HG03066 (cell line): Measurements from ENCODE around the gene RNGTT.
"Not testable (repeated sequence)": the region's sequence is repeated elsewhere in the genome, so short reads cannot be mapped to it uniquely, and the experiment has no call there.

Experiments
- ATAC-seq: cut with Tn5 transposase; IDR thresholded peaks from one replicate; pipeline ENCODE4 v1.9.1; 2021; ENCODE audit warnings: low read depth; ENCODE audit not compliant: unreplicated experiment

Gene RNGTT

GRCh38 chr6:88914895-88915598 is 48.4 kb downstream of the RNGTT start:
- ATAC-seq, result no peak

DNA sequence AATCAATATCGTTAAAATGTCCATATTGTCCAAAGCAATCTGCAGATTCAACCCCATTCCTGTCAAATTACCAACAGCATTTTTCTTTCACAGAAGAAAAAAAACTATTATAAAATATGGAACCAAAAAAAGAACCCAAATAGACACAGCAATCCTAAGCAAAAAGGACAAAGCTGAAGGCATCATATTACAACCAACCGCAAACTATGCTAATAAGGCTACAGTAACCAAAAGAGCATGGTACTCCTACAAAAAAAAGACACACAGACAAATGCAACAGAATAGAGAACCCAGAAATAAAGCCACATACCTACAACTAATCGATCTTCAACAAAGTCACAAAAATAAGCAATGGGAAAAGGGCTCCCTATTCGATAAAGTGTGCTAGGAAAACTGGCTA is 49.2 kb downstream of the RNGTT start:
- ATAC-seq, result no peak

DNA sequence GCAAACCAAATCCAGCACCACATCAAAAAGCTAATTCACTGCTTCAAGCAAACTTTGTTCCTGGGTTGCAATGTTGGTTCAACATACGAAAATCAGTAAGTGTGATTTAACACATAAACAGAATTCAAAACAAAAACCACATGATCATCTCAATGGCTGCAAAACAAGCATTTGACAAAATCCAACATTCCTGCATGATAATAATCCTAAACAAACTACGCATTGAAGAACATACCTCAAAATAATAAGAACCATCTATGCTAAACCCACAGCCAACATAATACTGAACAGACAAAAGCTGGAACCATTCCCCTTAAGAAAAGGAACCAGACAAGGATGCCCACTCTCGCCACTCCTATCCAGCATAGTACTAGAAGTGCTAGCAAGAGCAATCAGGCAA is 49.9 kb downstream of the RNGTT start:
- ATAC-seq, result no peak

DNA sequence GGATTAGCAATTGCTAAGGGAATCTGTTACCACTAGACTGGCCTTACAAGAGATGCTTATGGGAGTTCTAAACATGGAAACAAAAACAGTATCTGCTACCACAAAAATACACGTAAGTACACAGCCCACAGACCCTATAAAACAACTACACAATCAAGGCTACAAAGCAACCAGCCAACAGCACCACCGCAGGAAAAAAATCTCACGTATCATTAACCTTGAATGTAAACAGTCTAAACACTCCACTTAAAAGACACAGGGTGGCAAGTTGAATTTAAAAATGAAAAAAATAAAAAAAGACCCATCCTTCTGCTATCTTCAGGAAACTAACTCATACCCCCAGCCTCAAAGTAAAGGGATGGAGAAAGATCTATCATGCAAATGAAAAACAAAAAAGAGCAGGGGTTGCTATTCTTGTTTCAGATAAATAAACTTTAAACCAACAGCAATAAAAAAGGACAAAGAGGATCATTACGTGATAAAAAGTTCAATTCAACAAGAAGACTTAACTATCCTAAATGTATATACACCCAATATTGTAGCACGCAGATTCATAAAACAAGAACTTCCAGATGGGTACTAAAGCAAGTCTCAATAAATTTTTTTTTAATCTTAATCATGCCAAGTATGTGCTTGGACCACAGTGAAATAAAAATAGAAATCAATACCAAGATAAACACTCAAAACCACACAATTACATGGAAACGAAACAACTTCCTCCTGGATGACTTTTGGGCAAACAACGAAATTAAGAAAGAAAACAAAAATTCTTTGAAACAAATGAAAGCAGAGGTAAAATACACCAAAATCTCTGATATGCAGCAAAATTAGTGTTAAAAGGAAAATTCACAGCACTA is 52.3 kb downstream of the RNGTT start:
- ATAC-seq, result no peak

- no peak for ATAC-seq
Measured at GRCh38 chr6:88908598-88909548, 54.5 kb downstream of the RNGTT start.

DNA sequence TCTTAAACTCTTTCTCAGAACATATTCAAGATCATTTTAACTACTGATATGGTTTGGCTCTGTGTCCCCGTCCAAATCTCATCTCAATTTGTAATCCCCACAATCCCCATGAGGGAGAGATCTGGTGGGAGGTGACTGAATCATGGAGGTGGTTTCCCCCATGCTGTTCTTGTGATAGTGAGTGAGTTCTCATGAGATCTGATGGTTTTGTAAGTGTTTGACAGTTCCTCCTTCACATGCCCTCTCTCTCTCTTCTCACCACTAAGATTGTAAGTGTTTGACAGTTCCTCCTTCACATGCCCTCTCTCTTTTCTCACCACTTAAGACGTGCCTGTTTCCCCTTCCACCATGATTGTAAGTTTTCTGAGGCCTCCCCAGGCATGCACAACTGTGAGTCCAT is 56.3 kb downstream of the RNGTT start:
- ATAC-seq, result not testable (repeated sequence)

DNA sequence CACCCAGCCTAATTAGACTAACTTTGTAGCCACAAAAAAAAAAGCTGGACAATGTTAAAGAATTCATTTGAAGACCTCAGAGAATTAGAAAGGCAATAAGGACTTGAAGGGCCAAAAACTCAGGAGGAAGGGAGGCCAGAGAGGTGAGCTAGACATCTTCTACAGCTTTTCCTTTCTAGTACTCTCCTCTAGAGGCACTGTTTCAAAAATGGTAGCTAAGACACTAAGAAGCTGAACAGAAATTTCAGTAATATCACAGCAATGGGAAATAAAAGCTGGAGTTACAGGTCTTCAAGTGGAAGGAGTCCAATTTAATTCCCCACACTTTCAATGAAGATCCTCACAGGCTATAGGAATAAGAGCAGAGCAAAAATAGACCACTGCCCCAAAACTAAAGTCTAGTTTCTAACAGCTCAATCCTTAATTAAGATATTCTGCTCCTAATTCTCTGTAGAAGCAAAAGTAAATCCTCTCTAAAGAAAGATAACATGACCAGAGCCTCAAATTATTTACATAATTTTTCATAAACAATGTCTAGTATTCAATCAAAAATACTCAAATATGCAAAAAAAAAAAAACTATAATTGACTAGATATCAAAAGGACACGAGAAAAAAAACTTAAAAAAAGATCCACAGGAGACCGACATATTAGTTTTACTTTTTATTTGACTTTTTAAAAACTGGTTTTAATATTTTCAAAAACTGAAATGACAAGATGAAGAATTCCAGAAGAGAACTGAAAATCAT is 63.7 kb downstream of the RNGTT start:
- no peak for ATAC-seq

DNA sequence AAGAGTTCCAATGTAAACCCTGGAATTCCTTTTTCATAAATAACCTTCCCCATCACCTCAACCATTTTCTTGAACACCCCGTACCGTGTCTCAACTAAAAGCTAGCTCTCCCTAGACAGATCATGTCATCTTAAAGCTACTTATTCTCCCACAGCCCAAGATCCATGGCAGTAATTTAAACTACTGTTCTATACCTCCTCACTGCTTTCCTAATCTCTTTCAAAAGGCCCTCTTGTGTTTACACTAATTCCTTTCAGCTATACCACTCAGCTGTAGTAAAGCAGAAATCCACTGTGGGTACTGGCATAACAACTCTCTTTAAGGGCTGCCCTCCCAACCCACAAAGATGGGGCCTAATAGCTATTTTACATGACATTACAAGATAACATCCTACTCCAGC is 67.5 kb downstream of the RNGTT start:
- no peak for ATAC-seq

DNA sequence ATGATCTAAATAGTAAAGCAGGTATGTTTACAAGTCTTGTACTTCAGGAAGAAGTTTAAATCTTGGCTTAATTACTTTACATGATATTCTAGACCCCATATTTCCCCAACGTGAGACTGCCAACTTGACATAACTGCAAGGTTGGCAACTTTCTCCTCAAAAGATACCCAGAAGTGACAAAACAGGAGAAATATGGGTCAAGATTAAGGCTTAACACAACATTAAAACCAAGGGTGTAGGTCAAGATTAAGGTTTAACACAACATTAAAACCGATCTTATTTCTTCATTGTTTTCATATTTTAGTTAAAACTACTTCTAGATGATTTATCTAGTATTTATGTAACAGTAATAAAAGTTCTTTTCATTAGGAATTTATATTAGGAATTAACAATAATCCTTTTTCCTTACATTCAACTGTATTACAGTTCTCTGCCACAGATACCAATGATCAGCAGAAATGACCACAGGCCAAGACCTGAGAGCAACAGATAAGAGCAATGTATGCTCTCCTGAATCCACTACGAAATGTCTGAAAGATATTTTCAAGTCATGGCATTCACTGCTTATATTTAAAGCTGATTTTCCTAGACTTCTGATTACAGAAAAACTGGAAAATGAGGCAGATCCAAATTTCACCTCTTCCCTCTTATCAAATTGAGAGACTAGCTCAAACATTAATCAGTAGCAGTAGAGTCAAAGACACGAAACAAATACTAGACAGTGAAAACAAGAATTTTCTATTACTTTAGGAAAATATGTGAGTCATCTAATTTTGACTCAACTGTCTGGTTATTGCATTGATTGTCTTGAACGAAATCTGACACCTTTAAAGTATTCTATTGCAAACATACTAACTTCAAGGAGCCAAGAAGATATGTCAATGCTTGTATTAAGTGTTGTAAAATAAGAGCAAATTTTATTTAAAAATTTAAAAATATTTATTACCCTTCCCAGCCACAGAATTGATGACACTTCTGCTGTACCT is 72.3 kb downstream of the RNGTT start:
- no peak for ATAC-seq

DNA sequence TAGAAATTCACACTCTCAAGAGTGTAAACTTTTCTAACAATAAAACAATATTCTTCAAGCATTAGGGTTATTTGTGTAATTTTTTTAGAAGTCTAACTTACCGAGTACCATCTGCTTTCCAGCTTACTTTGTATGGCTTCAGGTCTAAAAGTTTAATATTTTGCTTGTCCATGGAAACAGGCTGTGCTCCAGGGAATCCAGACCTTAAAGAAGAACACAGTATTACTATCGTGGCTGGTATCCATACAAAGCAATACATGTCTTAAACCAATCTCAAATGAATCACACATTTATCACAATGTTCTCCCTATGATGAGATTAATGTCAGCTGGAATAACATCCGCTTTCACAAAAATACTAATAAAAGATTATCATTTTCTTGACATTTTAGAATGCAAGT is 73.0 kb downstream of the RNGTT start:
- no peak for ATAC-seq

- no peak for ATAC-seq
Measured at GRCh38 chr6:88884361-88884760, 79.1 kb downstream of the RNGTT start.

DNA sequence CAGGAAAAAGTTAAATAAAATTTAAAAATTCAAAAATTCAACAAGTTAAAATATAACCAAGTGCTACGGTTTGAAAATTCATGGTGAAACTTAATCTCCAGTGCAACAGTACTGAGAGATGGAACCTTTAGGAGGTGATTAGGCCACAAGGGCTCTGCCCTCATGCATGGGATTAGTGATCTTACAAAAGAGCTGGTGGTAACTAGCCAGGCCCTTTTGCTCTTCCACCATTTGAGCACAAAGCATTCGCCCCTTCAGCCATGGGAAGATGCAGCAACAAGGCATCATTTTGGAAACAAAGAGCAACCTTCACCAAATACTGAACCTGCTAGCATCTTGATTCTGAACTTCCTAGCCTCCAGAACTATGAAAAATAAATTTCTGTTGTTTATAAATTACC is 80.9 kb downstream of the RNGTT start:
- ATAC-seq, result no peak

GRCh38 chr6:88881451-88881850 is 82.0 kb downstream of the RNGTT start:
- no peak for ATAC-seq

GRCh38 chr6:88880021-88880420 is 83.4 kb downstream of the RNGTT start:
- ATAC-seq, result no peak

DNA sequence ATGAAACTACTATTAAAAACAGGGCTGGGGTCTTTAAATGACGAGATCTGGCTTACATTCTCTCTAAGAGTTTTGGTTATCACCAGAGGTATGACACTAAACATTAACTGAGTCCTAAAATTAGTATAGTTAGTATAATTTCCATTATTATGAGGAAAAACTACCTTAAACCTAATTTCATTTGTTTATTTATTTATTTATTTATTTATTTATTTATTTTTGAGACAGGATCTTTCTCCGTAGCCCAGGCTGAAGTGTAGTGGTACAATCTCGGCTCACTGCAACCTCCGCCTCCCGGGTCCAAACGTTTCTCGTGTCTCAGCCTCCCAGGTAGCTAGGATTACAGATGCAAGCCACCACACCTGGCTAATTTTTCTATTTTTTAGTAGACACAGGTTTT is 85.5 kb downstream of the RNGTT start:
- ATAC-seq, result no peak

- no peak for ATAC-seq
Measured at GRCh38 chr6:88872962-88873361, 90.5 kb downstream of the RNGTT start.

DNA sequence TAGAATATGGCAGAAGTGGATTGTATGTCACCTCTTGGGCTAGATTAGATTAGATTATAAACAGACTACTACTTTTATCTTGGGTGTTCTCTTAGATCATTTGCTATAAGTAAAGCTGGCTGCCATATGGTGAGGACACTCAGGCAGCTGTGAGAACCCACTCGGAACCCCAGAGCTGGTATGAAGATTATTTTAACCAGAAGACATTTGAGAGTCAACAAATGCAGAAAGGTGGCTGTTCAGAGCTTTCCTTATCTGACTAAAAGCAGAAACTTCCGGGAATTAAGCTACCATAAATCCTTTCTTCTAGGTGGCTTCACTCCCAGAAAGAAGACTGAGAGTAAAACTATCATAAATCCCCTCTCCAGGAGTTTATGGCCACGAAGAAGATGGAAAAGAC is 91.9 kb downstream of the RNGTT start:
- no peak for ATAC-seq

DNA sequence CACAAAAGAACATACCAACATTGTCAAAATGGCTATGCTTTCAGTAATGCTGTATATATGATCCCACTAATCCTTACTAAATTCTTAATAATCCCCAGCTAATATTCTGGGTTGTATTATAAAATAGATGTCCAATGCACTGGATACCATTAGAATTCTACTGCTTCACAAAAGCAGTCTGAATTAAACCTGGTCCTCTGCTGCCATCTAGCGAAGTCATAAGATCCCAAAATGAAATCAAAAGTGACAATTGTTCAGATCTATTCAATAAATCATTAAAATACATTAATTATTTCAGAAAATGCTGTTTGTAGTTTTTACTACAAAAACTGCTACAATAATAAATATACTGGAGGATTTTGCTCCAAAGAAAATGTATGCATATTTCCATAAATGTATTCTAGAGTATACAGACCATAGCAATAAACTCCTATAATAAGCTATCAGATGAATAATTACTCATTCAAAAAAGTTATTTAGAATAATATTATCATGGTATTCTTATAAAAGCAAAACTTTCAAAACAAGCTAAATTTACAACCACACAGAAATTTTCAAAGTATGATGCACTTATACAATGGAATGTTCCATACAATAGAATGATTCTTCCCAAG is 92.6 kb downstream of the RNGTT start:
- ATAC-seq, result no peak
